SU-DHL-6 (cell line): ENCODE data around the gene GNL3.

ENCODE experiments used
- H2AFZ ChIP-seq: fragments of 200-600 bp; sonication (generic); 2 replicates; pipeline ENCODE4 v1.6.1; 2014; ENCODE audit warnings: low read depth, mild to moderate bottlenecking, moderate library complexity, mixed read lengths, antibody characterized with exemption, low read length; ENCODE audit not compliant: severe bottlenecking
- H3F3A ChIP-seq: fragments of 200-600 bp; shearing (Covaris generic); 2 replicates; pipeline ENCODE4 v1.6.0; 2016; ENCODE audit warnings: antibody characterized with exemption, mild to moderate bottlenecking; ENCODE audit not compliant: insufficient read depth
- H3K27ac ChIP-seq: fragments of 200-600 bp; sonication (generic); 2 replicates; pipeline ENCODE4 v1.5.1; 2016; ENCODE audit warnings: low read depth, mild to moderate bottlenecking, low read length, moderate library complexity, mixed read lengths
- H3K27me3 ChIP-seq: fragments of 200-600 bp; sonication (generic), shearing (Covaris generic); 2 replicates; pipeline ENCODE4 v1.6.0; 2014; ENCODE audit warnings: mild to moderate bottlenecking, low read length
- H3K36me3 ChIP-seq: fragments of 200-600 bp; sonication (generic); 2 replicates; pipeline ENCODE4 v1.6.1; 2014; ENCODE audit warnings: mild to moderate bottlenecking, low read length, mixed read lengths
- H3K4me2 ChIP-seq: fragments of 300-600, 200-600 bp; shearing (Covaris generic), sonication (generic); 2 replicates; pipeline ENCODE4 v1.6.0; 2014; ENCODE audit warnings: low read length, low read depth, mild to moderate bottlenecking; ENCODE audit not compliant: poor library complexity, severe bottlenecking
- H3K4me3 ChIP-seq: fragments of 200-600 bp; sonication (generic); 2 replicates; pipeline ENCODE4 v1.5.1; 2014; ENCODE audit warnings: antibody characterized with exemption, low read length, mild to moderate bottlenecking, mixed read lengths; ENCODE audit not compliant: insufficient read depth, poor library complexity, severe bottlenecking
- H3K79me2 ChIP-seq: fragments of 200-600 bp; sonication (generic); 2 replicates; pipeline ENCODE4 v1.6.1; 2014; ENCODE audit warnings: mild to moderate bottlenecking, low read length, moderate library complexity; ENCODE audit not compliant: insufficient read depth
- H3K9ac ChIP-seq: fragments of 200-600 bp; sonication (generic); 2 replicates; pipeline ENCODE4 v1.7.0; 2014; ENCODE audit warnings: mild to moderate bottlenecking, low read length
- H3K9me2 ChIP-seq: fragments of 200-600 bp; sonication (generic); replicated peaks from 2 replicates; pipeline ENCODE4 v1.6.1; 2014; ENCODE audit warnings: low read length; ENCODE audit not compliant: insufficient read depth
- H3K9me3 ChIP-seq: fragments of 200-600 bp; sonication (generic); 2 replicates; pipeline ENCODE4 v1.6.1; 2014; ENCODE audit warnings: low read length, mixed read lengths; ENCODE audit not compliant: insufficient read depth
- H4K20me1 ChIP-seq: fragments of 200-600 bp; sonication (generic); 2 replicates; pipeline ENCODE4 v1.6.1; 2014; ENCODE audit warnings: low read depth, mild to moderate bottlenecking, antibody characterized with exemption, low read length, moderate library complexity, mixed read lengths
- EZH2phosphoT487 ChIP-seq: fragments of 200-600 bp; sonication (generic), shearing (Covaris generic); conservative IDR thresholded peaks from 2 replicates; pipeline ENCODE4 v1.6.1; 2018; ENCODE audit warnings: mild to moderate bottlenecking, antibody characterized with exemption, low read length, moderate library complexity, mixed read lengths
- TF ChIP-seq, protein P1 (sequence below): fragments of 200-600 bp; sonication (generic); IDR thresholded peaks from one replicate; pipeline ENCODE4 v1.5.1; 2017; ENCODE audit warnings: antibody characterized with exemption, mild to moderate bottlenecking, low read length, moderate library complexity; ENCODE audit not compliant: insufficient read depth, poor library complexity, severe bottlenecking

GNL3 gene

DNA sequence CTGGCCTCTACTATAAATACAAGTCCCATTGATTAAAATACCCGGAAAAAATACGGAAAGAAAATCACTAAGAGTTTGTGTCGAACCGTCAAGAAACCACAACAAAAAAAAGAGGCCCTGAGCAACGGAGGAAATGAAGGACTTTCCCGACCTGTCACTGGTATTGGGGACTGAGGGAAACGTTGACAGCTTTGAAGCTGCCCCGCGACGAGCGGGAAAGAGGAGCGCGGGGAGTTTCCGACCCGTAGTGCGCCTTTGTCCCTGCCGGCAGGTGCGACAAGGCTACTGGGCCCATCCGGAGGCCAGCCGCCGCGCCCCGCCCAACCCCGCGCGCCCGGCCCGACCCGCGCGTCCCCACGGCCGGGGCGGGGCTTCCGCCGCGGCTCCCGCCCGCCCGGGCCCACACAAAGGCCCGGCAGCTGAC lies 535 bp upstream of the GNL3 start:
- peak overlapping the region; percentile 83 for H3K27ac ChIP-seq
- peak overlapping the region; percentile 72 for H2AFZ ChIP-seq
- H4K20me1 ChIP-seq, result no peaks in the 10 kb centered on the region

DNA sequence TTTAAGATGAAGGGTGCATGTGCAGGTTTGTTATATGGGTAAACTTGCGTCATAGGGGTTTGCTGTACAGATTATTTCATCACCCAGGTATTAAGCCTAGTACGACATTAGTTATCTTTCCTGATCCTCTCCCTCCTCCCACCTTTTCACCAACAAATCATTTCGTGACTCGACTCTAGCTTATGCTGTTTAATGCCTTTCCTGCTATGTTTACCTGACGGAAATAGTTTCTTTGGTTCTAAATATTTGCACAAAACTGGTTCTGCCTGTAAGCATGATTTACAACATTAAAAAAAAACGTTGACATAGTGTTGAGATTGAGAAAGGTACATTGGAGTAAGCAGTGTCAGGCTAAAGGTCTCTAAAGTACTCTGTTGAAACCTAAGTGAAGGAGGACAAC lies 2.4 kb downstream of the GNL3 start:
- H3K27me3 ChIP-seq, result no peaks in the 10 kb centered on the region
- H4K20me1 ChIP-seq, result peaks cover 3% of the 10 kb centered on the region; the same call in 1 of the 2 replicates
- H3K27ac ChIP-seq, result no peak overlapping the region
- no peak for TF ChIP-seq EZH2phosphoT487
- TF ChIP-seq, protein P1, sequence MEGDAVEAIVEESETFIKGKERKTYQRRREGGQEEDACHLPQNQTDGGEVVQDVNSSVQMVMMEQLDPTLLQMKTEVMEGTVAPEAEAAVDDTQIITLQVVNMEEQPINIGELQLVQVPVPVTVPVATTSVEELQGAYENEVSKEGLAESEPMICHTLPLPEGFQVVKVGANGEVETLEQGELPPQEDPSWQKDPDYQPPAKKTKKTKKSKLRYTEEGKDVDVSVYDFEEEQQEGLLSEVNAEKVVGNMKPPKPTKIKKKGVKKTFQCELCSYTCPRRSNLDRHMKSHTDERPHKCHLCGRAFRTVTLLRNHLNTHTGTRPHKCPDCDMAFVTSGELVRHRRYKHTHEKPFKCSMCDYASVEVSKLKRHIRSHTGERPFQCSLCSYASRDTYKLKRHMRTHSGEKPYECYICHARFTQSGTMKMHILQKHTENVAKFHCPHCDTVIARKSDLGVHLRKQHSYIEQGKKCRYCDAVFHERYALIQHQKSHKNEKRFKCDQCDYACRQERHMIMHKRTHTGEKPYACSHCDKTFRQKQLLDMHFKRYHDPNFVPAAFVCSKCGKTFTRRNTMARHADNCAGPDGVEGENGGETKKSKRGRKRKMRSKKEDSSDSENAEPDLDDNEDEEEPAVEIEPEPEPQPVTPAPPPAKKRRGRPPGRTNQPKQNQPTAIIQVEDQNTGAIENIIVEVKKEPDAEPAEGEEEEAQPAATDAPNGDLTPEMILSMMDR, result no peak
- peaks cover 50% of the 10 kb centered on the region for H3K36me3 ChIP-seq
- peaks cover 53% of the 10 kb centered on the region for H3K79me2 ChIP-seq
- no peaks in the 10 kb centered on the region for H3K9me2 ChIP-seq
- no peaks in the 10 kb centered on the region for H3K9me3 ChIP-seq
- no peak overlapping the region for H3K9ac ChIP-seq
- H3F3A ChIP-seq, result peaks cover 27% of the 10 kb centered on the region
- H3K4me3 ChIP-seq, result no peak overlapping the region
- peak overlapping the region; percentile 70 for H3K4me2 ChIP-seq
- no peak overlapping the region for H2AFZ ChIP-seq

More for the DNA sequence above, 535 bp upstream of the GNL3 start:
- TF ChIP-seq EZH2phosphoT487, result no peak
- TF ChIP-seq, protein P1, result no peak
- peaks cover 5% of the 10 kb centered on the region; the same call in 1 of the 2 replicates for H3F3A ChIP-seq
- H3K4me2 ChIP-seq, result peak overlapping the region; percentile 94
- no peaks in the 10 kb centered on the region for H3K9me2 ChIP-seq
- H3K9ac ChIP-seq, result peak overlapping the region; percentile 80
- H3K9me3 ChIP-seq, result no peaks in the 10 kb centered on the region
- peaks cover 82% of the 10 kb centered on the region for H3K79me2 ChIP-seq
- H3K36me3 ChIP-seq, result peaks cover 37% of the 10 kb centered on the region
- peak overlapping the region; percentile 99 for H3K4me3 ChIP-seq
- no peaks in the 10 kb centered on the region for H3K27me3 ChIP-seq

DNA sequence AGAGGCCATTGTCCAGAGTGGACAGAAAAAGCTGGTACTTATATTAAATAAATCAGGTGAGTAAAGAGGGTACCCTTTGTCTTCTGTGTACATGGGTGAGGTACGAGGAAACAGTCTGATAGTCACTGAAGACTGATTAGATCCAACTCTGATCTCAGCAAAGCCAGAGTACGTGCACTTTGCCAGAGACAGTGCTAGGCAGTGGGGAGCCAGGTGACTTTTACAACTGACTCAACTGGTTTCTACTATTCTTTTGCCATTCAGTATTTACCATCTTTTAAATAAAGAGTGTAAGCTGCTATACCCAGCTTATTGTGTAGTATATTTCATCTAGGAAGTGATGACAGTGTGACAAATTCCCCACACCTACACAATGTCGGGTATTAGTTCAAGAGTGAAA lies 3.3 kb downstream of the GNL3 start:
- no peaks in the 10 kb centered on the region for H3K9me3 ChIP-seq
- peaks cover 3% of the 10 kb centered on the region; the same call in 1 of the 2 replicates for H4K20me1 ChIP-seq

More for the DNA sequence above, 3.3 kb downstream of the GNL3 start:
- no peak for TF ChIP-seq EZH2phosphoT487
- TF ChIP-seq, protein P1, result no peak
- Histone ChIP-seq H3K4me3 (no peak overlapping the region), H3K9me2 (no peaks in the 10 kb centered on the region), H3K79me2 (peaks cover 45% of the 10 kb centered on the region), H3K9ac (no peak overlapping the region), H3K4me2 (no peak overlapping the region), H3F3A (peaks cover 35% of the 10 kb centered on the region), H3K27ac (no peak overlapping the region), H2AFZ (no peak overlapping the region), H3K27me3 (no peaks in the 10 kb centered on the region), H3K36me3 (peaks cover 58% of the 10 kb centered on the region)
